B cell (primary cell): ENCODE results near the gene TXLNA. TPM values are rescaled to one million over a fixed set of nuclear protein-coding genes. Genes with fewer than 3 reads are reported as not detected.

Experiments used
- ATAC-seq: fragments of 200-7000 bp; cut with Tn5 transposase; one replicate; pipeline ENCODE4 v1.10.0; 2021; ENCODE audit warnings: low read depth, mild to moderate bottlenecking, moderate number of reproducible peaks, moderate library complexity
- CTCF ChIA-PET: fragments of 350-600 bp; sonication (Branson Sonifier 250); formaldehyde crosslinking; loops from one replicate; lab custom pipeline; 2021; ENCODE audit warnings: antibody characterized with exemption, inconsistent platforms; lab: Charles Lee
- POLR2A ChIA-PET: fragments of 350-600 bp; sonication (Branson Sonifier 250); formaldehyde crosslinking; loops from one replicate; lab custom pipeline; 2021; ENCODE audit warnings: antibody characterized with exemption; lab: Charles Lee
- DNase-seq: peaks from one replicate; pipeline ENCODE4 v3.0.0; 2013
- H2AFZ ChIP-seq: 2 replicates; pipeline ENCODE4 v1.6.1; 2012; ENCODE audit warnings: mild to moderate bottlenecking, low read depth, low read length; ENCODE audit not compliant: insufficient read depth, poor library complexity, severe bottlenecking
- H3K27ac ChIP-seq, 2 donors: 1 replicate in 1 of 2; 2 replicates in 1 of 2; pipeline ENCODE4 v1.5.1; 2012 to 2013; ENCODE audit warnings: low read length in 2 of 2, mild to moderate bottlenecking in 2 of 2, moderate library complexity in 1 of 2
- H3K27me3 ChIP-seq, 4 experiments: fragments of 200-600 bp in 1 of 4; sonication (generic) in 1 of 4; replicated peaks in 1 of 4; 1 replicate in 2 of 4; 2 replicates in 2 of 4; pipeline versions ENCODE4 v1.6.1 to v1.7.0; 2013 to 2016; ENCODE audit warnings: low read length in 3 of 4, mild to moderate bottlenecking in 2 of 4, mixed read lengths in 1 of 4, moderate library complexity in 1 of 4; ENCODE audit not compliant: insufficient read depth in 4 of 4, control insufficient read depth in 3 of 4; ENCODE audit errors: control extremely low read depth in 1 of 4
- H3K36me3 ChIP-seq, 2 experiments: replicated peaks in 1 of 2; 1 replicate in 1 of 2; 2 replicates in 1 of 2; pipeline versions ENCODE4 v1.6.1 to v1.7.1; 2013; ENCODE audit warnings: low read length in 1 of 2; ENCODE audit not compliant: insufficient read depth in 2 of 2, control insufficient read depth in 1 of 2; ENCODE audit errors: control extremely low read depth in 1 of 2, extremely low read depth in 1 of 2
- H3K4me1 ChIP-seq, 2 donors: fragments of 200-600 bp in 1 of 2; sonication (generic) in 1 of 2; 1 replicate in 1 of 2; 2 replicates in 1 of 2; pipeline versions ENCODE4 v1.5.1 to v1.6.1; 2013 to 2017; ENCODE audit warnings: low read length in 2 of 2; ENCODE audit not compliant: control insufficient read depth in 2 of 2, insufficient read depth in 2 of 2
- H3K4me2 ChIP-seq: replicated peaks from 2 replicates; pipeline ENCODE3; 2012; ENCODE audit warnings: mild to moderate bottlenecking, low read depth, low read length; ENCODE audit not compliant: poor library complexity, severe bottlenecking
- H3K4me3 ChIP-seq, 5 experiments: fragments of 200-600 bp in 1 of 5; sonication (generic) in 1 of 5; 1 replicate in 3 of 5; 2 replicates in 2 of 5; pipeline versions ENCODE4 v1.5.1 to v1.7.0; 2011 to 2016; ENCODE audit warnings: low read length in 4 of 5, mild to moderate bottlenecking in 4 of 5, low read depth in 2 of 5, control low read depth in 1 of 5, moderate library complexity in 1 of 5; ENCODE audit not compliant: insufficient read depth in 1 of 5; ENCODE audit errors: control extremely low read depth in 1 of 5, extremely low read depth in 1 of 5
- H3K79me2 ChIP-seq: fragments of 200-600 bp; sonication (generic); one replicate; pipeline ENCODE4 v1.6.0; 2016; ENCODE audit warnings: low read length; ENCODE audit not compliant: control insufficient read depth, insufficient read depth
- H3K9ac ChIP-seq: fragments of 200-600 bp; sonication (generic); 2 replicates; pipeline ENCODE4 v1.6.1; 2017; ENCODE audit warnings: mild to moderate bottlenecking, low read length, moderate library complexity
- H3K9me3 ChIP-seq, 3 donors: one replicate each; pipeline versions ENCODE4 v1.6.1 to v1.7.1; 2013; ENCODE audit warnings: low read length in 2 of 3; ENCODE audit not compliant: control insufficient read depth in 2 of 3, insufficient read depth in 1 of 3; ENCODE audit errors: control extremely low read depth in 1 of 3
- H4K20me1 ChIP-seq: 2 replicates; pipeline ENCODE4 v1.6.0; 2012; ENCODE audit warnings: mild to moderate bottlenecking, low read length; ENCODE audit not compliant: insufficient read depth, control insufficient read depth, poor library complexity, severe bottlenecking
- H3K27ac Mint-ChIP-seq: one replicate; pipeline ENCODE4 v1.8.0; 2021; ENCODE audit warnings: mixed read lengths
- H3K27me3 Mint-ChIP-seq: one replicate; pipeline ENCODE4 v1.8.0; 2021; ENCODE audit warnings: mixed read lengths
- H3K4me1 Mint-ChIP-seq: one replicate; pipeline ENCODE4 v1.8.0; 2021; ENCODE audit warnings: mixed read lengths
- H3K4me3 Mint-ChIP-seq: one replicate; pipeline ENCODE4 v1.8.0; 2021; ENCODE audit warnings: mixed read lengths
- H3K9me3 Mint-ChIP-seq: one replicate; pipeline ENCODE4 v1.8.0; 2022; ENCODE audit warnings: mixed read lengths; ENCODE audit not compliant: insufficient read depth
- EZH2 ChIP-seq: IDR thresholded peaks from 2 replicates; pipeline ENCODE4 v1.6.1; 2012; ENCODE audit warnings: borderline replicate concordance, low read depth, mild to moderate bottlenecking, moderate library complexity, low read length; ENCODE audit not compliant: insufficient read depth, poor library complexity, severe bottlenecking
- WGBS: methylation state at CpG from one replicate; pipeline ENCODE4 v1.1.5; 2013; ENCODE audit warnings: missing lambda C conversion rate; ENCODE audit not compliant: insufficient coverage; 5-methylcytosine and 5-hydroxymethylcytosine counted together
- intact Hi-C: fragments of 100-400 bp; cut with micrococcal nuclease; formaldehyde crosslinking; loops from one replicate; pipeline ENCODE4 v1.10.0; 2022
- polyA plus RNA-seq: library from polyadenylated mRNA; depleted of rRNA; stranded (reverse); fragments of >200 nt; gene quantifications from 2 replicates; pipeline ENCODE4 v1.2.3, GENCODE V29; 2012
- total RNA-seq, 2 donors: library from RNA; stranded (reverse); fragments of 120-200 nt in 1 of 2; gene quantifications; 1 replicate in 1 of 2; 2 replicates in 1 of 2; pipeline versions ENCODE4 v1.2.3 to v1.2.4, GENCODE V29; 2013 to 2022
- TF ChIP-seq, protein P1 (sequence below): fragments of 200-600 bp; IDR thresholded peaks from one replicate; pipeline ENCODE4 v1.8.0; 2022; ENCODE audit warnings: antibody characterized with exemption, mild to moderate bottlenecking

TXLNA gene
- total and polyA plus RNA-seq, 2 donors (not counting 1 experiment from before 2014, with no cell fraction given): 23.0 to 38.3 TPM

GRCh38 chr1:32200226-32201010 is 20.9 kb downstream of the TXLNA start, which contains the start of gene CCDC28B:
Gene CCDC28B, plus strand, starts transcription at chr1:32200595. Its CDS starts 1,341 bp downstream, at chr1:32201936.
- peak; percentile 58 for ATAC-seq
- H3K36me3 ChIP-seq: peaks cover 2 to 20% of the 10 kb centered on the region in 2 experiments
- peak; percentile 77 for DNase-seq
- no peaks in the 10 kb centered on the region for H3K9me3 ChIP-seq
- peak within 1 kb of the TSS; percentile 91 for H3K4me2 ChIP-seq
- TF ChIP-seq EZH2: no peak
- TF ChIP-seq, protein P1, sequence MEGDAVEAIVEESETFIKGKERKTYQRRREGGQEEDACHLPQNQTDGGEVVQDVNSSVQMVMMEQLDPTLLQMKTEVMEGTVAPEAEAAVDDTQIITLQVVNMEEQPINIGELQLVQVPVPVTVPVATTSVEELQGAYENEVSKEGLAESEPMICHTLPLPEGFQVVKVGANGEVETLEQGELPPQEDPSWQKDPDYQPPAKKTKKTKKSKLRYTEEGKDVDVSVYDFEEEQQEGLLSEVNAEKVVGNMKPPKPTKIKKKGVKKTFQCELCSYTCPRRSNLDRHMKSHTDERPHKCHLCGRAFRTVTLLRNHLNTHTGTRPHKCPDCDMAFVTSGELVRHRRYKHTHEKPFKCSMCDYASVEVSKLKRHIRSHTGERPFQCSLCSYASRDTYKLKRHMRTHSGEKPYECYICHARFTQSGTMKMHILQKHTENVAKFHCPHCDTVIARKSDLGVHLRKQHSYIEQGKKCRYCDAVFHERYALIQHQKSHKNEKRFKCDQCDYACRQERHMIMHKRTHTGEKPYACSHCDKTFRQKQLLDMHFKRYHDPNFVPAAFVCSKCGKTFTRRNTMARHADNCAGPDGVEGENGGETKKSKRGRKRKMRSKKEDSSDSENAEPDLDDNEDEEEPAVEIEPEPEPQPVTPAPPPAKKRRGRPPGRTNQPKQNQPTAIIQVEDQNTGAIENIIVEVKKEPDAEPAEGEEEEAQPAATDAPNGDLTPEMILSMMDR: no peak
- ChIA-PET POLR2A (interaction anchor here (0.6 to 1.7 kb wide), 13 partner anchors 10 to 193 kb away, joined by 3 to 11 read pairs (median 4); partner anchors contain the start of genes HDAC1, KPNA6, MARCKSL1 and TXLNA), CTCF (interaction anchor here (0.6 to 3.9 kb wide), 10 partner anchors 16 to 214 kb away, joined by 3 to 20 read pairs (median 5); partner anchors contain the start of gene MARCKSL1)
- H3K4me3 ChIP-seq: peak within 1 kb of the TSS; percentile 48 to 85 (median 79)
- 1% methylated on average over 26 of the region's 34 CpGs for WGBS
- Mint-ChIP-seq H3K27me3 (no peaks in the 10 kb centered on the region), H3K4me1 (peaks cover 33% of the 10 kb centered on the region), H3K9me3 (no peaks in the 10 kb centered on the region), H3K27ac (peak within 1 kb of the TSS; percentile 86), H3K4me3 (peak within 1 kb of the TSS; percentile 88)
- peaks cover 17 to 36% of the 10 kb centered on the region in 2 donors for H3K4me1 ChIP-seq
- no peaks in the 10 kb centered on the region for H3K27me3 ChIP-seq
- no peaks in the 10 kb centered on the region for H4K20me1 ChIP-seq
- peak within 1 kb of the TSS; percentile 90 for H2AFZ ChIP-seq
- H3K79me2 ChIP-seq: no peaks in the 10 kb centered on the region
- intact Hi-C loops: loop anchor here (1.0 to 10.0 kb wide), 5 partner anchors 21 to 194 kb away; partner anchors contain the start of genes BSDC1, EIF3I, MARCKSL1 and TMEM234
- peak within 1 kb of the TSS; percentile 78 to 88 for H3K27ac ChIP-seq
- peak within 1 kb of the TSS; percentile 89 for H3K9ac ChIP-seq
